HEK293T (cell line): ENCODE measurements around the gene PIAS4.

ENCODE experiments used
- ARNT ChIP-seq: fragments of 450-650 bp; IDR thresholded peaks from 2 replicates; pipeline ENCODE4 v1.6.1; 2017; ENCODE audit warnings: mild to moderate bottlenecking
- BHLHE40 ChIP-seq: fragments of 450-650 bp; IDR thresholded peaks from 2 replicates; pipeline ENCODE4 v1.6.1; 2016; ENCODE audit warnings: mild to moderate bottlenecking, moderate library complexity, borderline replicate concordance
- CTBP1 ChIP-seq: fragments of 450-650 bp; IDR thresholded peaks from 2 replicates; pipeline ENCODE4 v1.6.1; 2016; ENCODE audit warnings: borderline replicate concordance
- ELF4 ChIP-seq: fragments of 450-650 bp; IDR thresholded peaks from 2 replicates; pipeline ENCODE4 v1.6.1; 2017; ENCODE audit warnings: antibody characterized with exemption
- FOXA1 ChIP-seq: fragments of 450-650 bp; IDR thresholded peaks from 2 replicates; pipeline ENCODE4 v1.6.1; 2016; ENCODE audit warnings: mild to moderate bottlenecking
- FOXK2 ChIP-seq: fragments of 450-650 bp; IDR thresholded peaks from 2 replicates; pipeline ENCODE4 v1.6.1; 2016; ENCODE audit warnings: mild to moderate bottlenecking
- FOXM1 ChIP-seq: fragments of 450-650 bp; IDR thresholded peaks from 2 replicates; pipeline ENCODE4 v1.6.1; 2017; ENCODE audit warnings: mild to moderate bottlenecking, borderline replicate concordance
- NFRKB ChIP-seq: fragments of 450-650 bp; IDR thresholded peaks from 2 replicates; pipeline ENCODE4 v1.6.1; 2016; ENCODE audit warnings: mild to moderate bottlenecking, moderate library complexity
- SP1 ChIP-seq: fragments of 450-650 bp; IDR thresholded peaks from 2 replicates; pipeline ENCODE4 v1.6.1; 2017
- SUZ12 ChIP-seq: fragments of 450-650 bp; IDR thresholded peaks from 2 replicates; pipeline ENCODE4 v1.6.1; 2016; ENCODE audit warnings: mild to moderate bottlenecking
- TARDBP ChIP-seq: fragments of 450-650 bp; IDR thresholded peaks from 2 replicates; pipeline ENCODE4 v1.6.1; 2016
- ZNF384 ChIP-seq: fragments of 450-650 bp; IDR thresholded peaks from 2 replicates; pipeline ENCODE4 v1.6.1; 2016

DNA sequence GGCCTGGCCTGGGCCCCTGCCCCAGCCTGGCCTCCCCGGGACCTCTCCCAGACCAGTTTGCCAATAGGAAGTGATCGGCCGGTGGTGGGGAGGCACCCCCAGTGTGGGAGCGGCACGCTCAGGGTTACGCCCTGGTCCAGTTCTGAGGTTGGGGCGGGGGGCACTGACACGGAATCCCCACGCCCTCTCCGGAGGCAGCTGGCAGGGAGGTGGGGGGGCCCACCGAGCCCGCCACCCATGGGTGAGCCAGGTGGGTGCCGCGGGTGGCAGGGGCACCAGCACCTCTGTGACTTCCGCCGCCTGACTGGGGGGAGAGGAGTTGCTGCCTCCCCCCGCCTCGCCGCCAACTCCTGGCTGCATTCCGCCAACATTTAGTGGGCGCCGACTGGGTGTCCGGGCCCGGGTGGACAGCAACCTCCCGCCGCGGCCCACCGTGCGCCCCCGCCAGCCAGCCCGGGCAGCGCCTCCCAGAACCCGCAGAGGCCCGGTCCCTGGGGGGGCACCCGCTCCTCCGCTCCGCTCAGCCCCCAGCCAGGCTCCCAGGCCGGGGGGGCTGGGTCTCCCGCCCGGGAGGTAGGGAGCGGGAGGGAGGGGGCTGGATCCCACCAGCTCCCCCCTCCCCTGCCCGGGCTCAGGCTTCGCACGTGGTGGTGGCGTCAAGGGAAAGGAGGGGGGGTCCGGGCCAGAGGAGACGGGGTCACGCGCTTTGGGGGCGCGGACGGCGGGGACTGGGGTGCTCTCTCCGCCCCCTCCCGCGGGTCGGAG, 57.1 kb downstream of the PIAS4 start:
- TF ChIP-seq FOXK2: no peak
- no peak for TF ChIP-seq ELF4
- TF ChIP-seq SP1: no peak
- TF ChIP-seq BHLHE40: no peak
- no peak for TF ChIP-seq NFRKB
- TF ChIP-seq FOXA1: no peak
- no peak for TF ChIP-seq ARNT
- TF ChIP-seq FOXM1: peak; percentile 52; the same call in 1 of the 2 replicates
- no peak for TF ChIP-seq ZNF384
- TF ChIP-seq CTBP1: no peak
- TF ChIP-seq TARDBP: no peak
- no peak for TF ChIP-seq SUZ12
